Thoracic aorta (tissue), 2 donors: ENCODE measurements around the gene UNC13B. TPM values are rescaled to one million over a fixed set of nuclear protein-coding genes. Genes with fewer than 3 reads are reported as not detected.

Source experiments
- ATAC-seq: fragments of 150-250 bp; one replicate; pipeline ENCODE4 v1.8.0; 2017; ENCODE audit warnings: low read depth; ENCODE audit not compliant: insufficient number of reproducible peaks, low FRiP score
- DNase-seq: peaks from one replicate; pipeline ENCODE4 v3.0.0-alpha.2; 2020; ENCODE audit warnings: low spot score
- H3K27ac ChIP-seq, 2 donors: fragments of 200-600 bp; sonication (generic); 1 replicate in 1 of 2; 2 replicates in 1 of 2; pipeline ENCODE4 v1.5.1; 2016; ENCODE audit warnings: mild to moderate bottlenecking in 2 of 2, moderate library complexity in 2 of 2
- H3K27me3 ChIP-seq: fragments of 200-600 bp; sonication (generic); replicated peaks from 2 replicates; pipeline ENCODE4 v1.6.0; 2016; ENCODE audit warnings: mild to moderate bottlenecking; ENCODE audit not compliant: insufficient read depth
- H3K36me3 ChIP-seq: fragments of 200-600 bp; sonication (generic); one replicate; pipeline ENCODE4 v1.5.1; 2016
- H3K4me1 ChIP-seq, 2 donors: fragments of 200-600 bp; sonication (generic); 1 replicate in 1 of 2; 2 replicates in 1 of 2; pipeline versions ENCODE4 v1.5.1 to v1.6.0; 2016; ENCODE audit warnings: low read depth in 2 of 2, mild to moderate bottlenecking in 1 of 2; ENCODE audit not compliant: control insufficient read depth in 1 of 2
- H3K4me3 ChIP-seq: fragments of 200-600 bp; sonication (generic); 2 replicates; pipeline ENCODE4 v1.5.1; 2016; ENCODE audit warnings: mild to moderate bottlenecking
- H3K9me3 ChIP-seq: fragments of 200-600 bp; sonication (generic); 2 replicates; pipeline ENCODE4 v1.5.1; 2016
- total RNA-seq, 2 donors: library from RNA; depleted of rRNA; stranded (reverse); fragments of >200 nt; gene quantifications; one replicate each; pipeline versions ENCODE4 v1.1.0 to v1.2.3, GENCODE V29; 2016
- TF ChIP-seq, protein P1 (sequence below): fragments of 200-600 bp; sonication (generic); IDR thresholded peaks from one replicate; pipeline ENCODE4 v1.5.1; 2019; ENCODE audit warnings: antibody characterized with exemption

Gene UNC13B
- total RNA-seq, 2 donors from 2014 or later, result 38.1 to 47.4 TPM

DNA sequence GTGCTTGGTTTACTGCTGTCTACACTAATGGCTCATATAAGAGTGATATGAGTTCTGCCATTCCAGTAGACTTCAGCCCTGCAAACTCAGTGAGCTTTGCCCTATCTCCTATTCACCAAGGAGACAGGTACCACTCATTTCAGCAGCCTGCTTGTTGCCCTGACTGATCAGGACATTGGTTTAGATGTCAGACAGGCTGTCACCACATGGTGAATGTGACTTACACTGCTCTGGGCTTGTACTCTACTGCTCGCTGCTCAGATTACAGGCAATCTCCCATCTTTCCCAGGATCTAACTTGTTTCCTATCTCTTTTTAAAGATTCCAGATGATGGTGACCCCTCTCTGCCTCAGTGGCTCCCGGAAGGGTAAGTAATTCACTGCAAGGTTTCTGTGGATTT, 204.8 kb downstream of the UNC13B start:
- Histone ChIP-seq H3K9me3 (no peaks in the 10 kb centered on the region), H3K4me1 (peaks cover 0 to 22% of the 10 kb centered on the region in 2 donors), H3K36me3 (peaks cover 11% of the 10 kb centered on the region), H3K27me3 (no peaks in the 10 kb centered on the region), H3K4me3 (no peak overlapping the region), H3K27ac (peak overlapping the region in 1 of 2 donors; percentile 38)
- ATAC-seq, result no peak
- DNase-seq, result no peak
- TF ChIP-seq, protein P1, sequence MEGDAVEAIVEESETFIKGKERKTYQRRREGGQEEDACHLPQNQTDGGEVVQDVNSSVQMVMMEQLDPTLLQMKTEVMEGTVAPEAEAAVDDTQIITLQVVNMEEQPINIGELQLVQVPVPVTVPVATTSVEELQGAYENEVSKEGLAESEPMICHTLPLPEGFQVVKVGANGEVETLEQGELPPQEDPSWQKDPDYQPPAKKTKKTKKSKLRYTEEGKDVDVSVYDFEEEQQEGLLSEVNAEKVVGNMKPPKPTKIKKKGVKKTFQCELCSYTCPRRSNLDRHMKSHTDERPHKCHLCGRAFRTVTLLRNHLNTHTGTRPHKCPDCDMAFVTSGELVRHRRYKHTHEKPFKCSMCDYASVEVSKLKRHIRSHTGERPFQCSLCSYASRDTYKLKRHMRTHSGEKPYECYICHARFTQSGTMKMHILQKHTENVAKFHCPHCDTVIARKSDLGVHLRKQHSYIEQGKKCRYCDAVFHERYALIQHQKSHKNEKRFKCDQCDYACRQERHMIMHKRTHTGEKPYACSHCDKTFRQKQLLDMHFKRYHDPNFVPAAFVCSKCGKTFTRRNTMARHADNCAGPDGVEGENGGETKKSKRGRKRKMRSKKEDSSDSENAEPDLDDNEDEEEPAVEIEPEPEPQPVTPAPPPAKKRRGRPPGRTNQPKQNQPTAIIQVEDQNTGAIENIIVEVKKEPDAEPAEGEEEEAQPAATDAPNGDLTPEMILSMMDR, result no peak

DNA sequence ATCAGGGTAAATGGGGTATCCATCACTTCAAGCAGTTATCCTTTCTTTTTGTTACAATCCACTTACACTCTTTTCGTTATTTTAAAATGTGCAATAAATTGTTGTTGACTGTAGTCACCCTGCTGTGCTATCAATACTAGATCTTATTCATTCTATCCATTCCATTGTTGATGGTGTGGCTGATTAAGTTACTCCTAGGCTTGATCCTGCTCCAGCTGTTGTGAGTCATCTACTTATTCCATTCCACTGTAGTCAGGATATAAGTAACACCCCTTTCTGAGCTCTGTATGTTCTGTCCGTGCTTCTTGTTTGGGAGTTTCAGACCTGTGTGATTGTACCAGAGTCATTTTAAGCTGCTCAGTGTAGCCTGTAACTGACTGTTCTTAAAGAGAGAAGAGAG, 205.6 kb downstream of the UNC13B start:
- Histone ChIP-seq H3K36me3 (peaks cover 11% of the 10 kb centered on the region), H3K27ac (peak overlapping the region in 1 of 2 donors; percentile 28), H3K27me3 (no peaks in the 10 kb centered on the region), H3K4me3 (no peak overlapping the region), H3K4me1 (peaks cover 0 to 22% of the 10 kb centered on the region in 2 donors), H3K9me3 (no peaks in the 10 kb centered on the region)
- TF ChIP-seq, protein P1, result no peak
- ATAC-seq (peak; percentile 86), DNase-seq (peak; percentile 3)

DNA sequence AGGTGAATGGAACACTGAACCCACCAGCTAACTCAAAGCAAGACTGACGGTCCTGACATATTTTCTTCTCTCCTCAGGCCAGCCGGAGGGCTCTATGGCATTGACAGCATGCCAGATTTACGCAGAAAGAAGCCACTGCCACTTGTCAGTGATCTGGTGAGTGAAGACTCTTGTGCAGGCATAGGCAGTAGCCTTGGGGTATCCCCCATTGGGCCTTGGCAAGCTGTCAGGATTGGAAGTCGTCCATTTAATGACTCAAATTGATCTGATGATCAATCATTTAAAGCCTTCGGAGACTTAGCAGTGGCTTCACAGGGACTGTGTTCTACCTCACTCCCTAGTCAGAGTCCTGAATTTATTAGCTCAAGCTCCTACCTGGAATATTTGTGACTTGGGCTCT, 208.4 kb downstream of the UNC13B start:
- Histone ChIP-seq H3K9me3 (no peaks in the 10 kb centered on the region), H3K27ac (no peak overlapping the region), H3K4me3 (no peak overlapping the region), H3K27me3 (no peaks in the 10 kb centered on the region), H3K36me3 (peaks cover 11% of the 10 kb centered on the region), H3K4me1 (peaks cover 0 to 17% of the 10 kb centered on the region in 2 donors)
- DNase-seq (no peak), ATAC-seq (no peak)
- TF ChIP-seq, protein P1, result no peak

DNA sequence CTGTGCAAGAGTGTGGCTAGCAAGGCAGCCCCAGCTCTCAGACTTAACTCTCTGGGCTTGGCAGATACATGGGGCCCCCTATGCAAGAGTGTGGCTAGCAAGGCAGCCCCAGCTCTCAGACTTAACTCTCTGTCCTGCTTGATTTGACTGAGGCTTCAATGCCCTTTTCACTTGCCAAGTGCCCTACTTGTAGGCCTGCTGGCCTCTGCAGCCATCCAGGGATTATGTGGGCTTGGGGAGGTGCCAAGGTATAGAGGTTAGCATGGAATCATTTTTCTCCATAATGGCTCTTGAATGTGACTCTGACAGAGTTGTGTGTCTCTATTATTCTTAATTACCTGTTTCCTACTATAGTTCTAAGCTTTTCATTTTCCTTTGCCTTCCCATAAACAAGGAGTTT, 212.6 kb downstream of the UNC13B start:
- DNase-seq, result no peak
- ATAC-seq, result no peak
- Histone ChIP-seq H3K36me3 (peaks cover 17% of the 10 kb centered on the region), H3K9me3 (no peaks in the 10 kb centered on the region), H3K27me3 (no peaks in the 10 kb centered on the region), H3K4me1 (no peaks in the 10 kb centered on the region), H3K4me3 (no peak overlapping the region), H3K27ac (no peak overlapping the region)
- TF ChIP-seq, protein P1, result no peak

DNA sequence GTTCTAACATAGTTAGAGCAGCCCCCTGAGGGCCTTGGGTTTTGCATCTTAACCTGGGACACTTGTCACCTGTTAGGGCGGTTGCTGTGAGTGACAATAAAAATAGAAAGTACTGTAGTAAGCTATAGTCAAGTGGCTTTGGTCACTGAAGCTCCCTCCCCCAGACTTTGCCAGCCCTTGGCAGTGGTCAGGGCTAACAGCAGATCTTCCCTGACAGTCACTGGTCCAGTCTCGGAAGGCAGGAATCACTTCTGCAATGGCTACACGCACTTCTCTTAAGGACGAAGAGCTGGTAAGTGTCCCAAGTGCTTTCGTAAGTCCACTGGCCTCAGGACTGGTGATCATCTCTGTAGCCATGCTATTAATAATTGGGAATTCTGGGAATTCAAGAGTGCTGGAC, 213.1 kb downstream of the UNC13B start:
- Histone ChIP-seq H3K36me3 (peaks cover 12% of the 10 kb centered on the region), H3K27me3 (no peaks in the 10 kb centered on the region), H3K4me3 (no peak overlapping the region), H3K9me3 (no peaks in the 10 kb centered on the region), H3K27ac (no peak overlapping the region), H3K4me1 (no peaks in the 10 kb centered on the region)
- no peak for DNase-seq
- ATAC-seq, result no peak
- TF ChIP-seq, protein P1, result no peak
